Stromal cell of bone marrow (primary cell): ENCODE measurements around the gene ATP11B.

ENCODE experiments used
- DNase-seq: peaks from one replicate; pipeline ENCODE4 v3.0.0-alpha.2; 2012; ENCODE audit warnings: low read depth

The ATP11B gene

GRCh38 chr3:182792901-182793662, at the start of gene ATP11B:
ATP11B (plus strand) TSS chr3:182793504; CDS start chr3:182793760, 256 bp downstream.
- peak; percentile 27 for DNase-seq

- DNase-seq, result no peak
These were observed 46.3 kb upstream of the ATP11B start for GRCh38 chr3:182746959-182747358.

GRCh38 chr3:182755308-182755707, 38.0 kb upstream of the ATP11B start:
- no peak for DNase-seq

GRCh38 chr3:182755712-182756111, 37.6 kb upstream of the ATP11B start:
- DNase-seq, result no peak

- DNase-seq, result no peak
These were observed 32.6 kb upstream of the ATP11B start for GRCh38 chr3:182760576-182761164.

GRCh38 chr3:182763896-182764295, 29.4 kb upstream of the ATP11B start:
- DNase-seq, result no peak

GRCh38 chr3:182765287-182765686, 28.0 kb upstream of the ATP11B start:
- DNase-seq, result no peak

- no peak for DNase-seq
These were observed 27.2 kb upstream of the ATP11B start for GRCh38 chr3:182766099-182766498.

GRCh38 chr3:182768413-182768812, 24.9 kb upstream of the ATP11B start:
- no peak for DNase-seq

GRCh38 chr3:182769673-182770072, 23.6 kb upstream of the ATP11B start:
- no peak for DNase-seq

GRCh38 chr3:182782149-182782548, 11.2 kb upstream of the ATP11B start:
- DNase-seq, result no peak

GRCh38 chr3:182783106-182783505, 10.2 kb upstream of the ATP11B start:
- DNase-seq, result no peak

- no peak for DNase-seq
These were observed 8.8 kb upstream of the ATP11B start for GRCh38 chr3:182784542-182784941.

- DNase-seq, result no peak
These were observed 8.2 kb upstream of the ATP11B start for GRCh38 chr3:182785142-182785541.

GRCh38 chr3:182785756-182786155, 7.5 kb upstream of the ATP11B start:
- DNase-seq, result no peak

- no peak for DNase-seq
These were observed 6.6 kb upstream of the ATP11B start for GRCh38 chr3:182786564-182787196.

- DNase-seq, result peak; percentile 21
These were observed 5.8 kb upstream of the ATP11B start for GRCh38 chr3:182787302-182788036.

GRCh38 chr3:182789371-182789770, 3.9 kb upstream of the ATP11B start:
- DNase-seq, result peak; percentile 17

- DNase-seq, result no peak
These were observed 2.7 kb upstream of the ATP11B start for GRCh38 chr3:182790612-182791011.

- DNase-seq, result peak; percentile 17
These were observed 555 bp downstream of the ATP11B start for GRCh38 chr3:182793663-182794454.

GRCh38 chr3:182794455-182795388, 1.4 kb downstream of the ATP11B start:
- no peak for DNase-seq
